HepG2 (cell line): Measurements from ENCODE around the gene IMPACT. TPM values are rescaled to one million over a fixed set of nuclear protein-coding genes. Genes with fewer than 3 reads are reported as not detected.

ENCODE experiments used
- ATAC-seq: fragments of 200-7000 bp; cut with Tn5 transposase; 3 replicates; pipeline ENCODE4 v1.9.1; 2020; ENCODE audit warnings: mild to moderate bottlenecking, moderate library complexity
- BruUV-seq: library from RNA; stranded (reverse); fragments of 400-500 nt; replicated peaks from 2 replicates; lab custom pipeline; 2021; lab: Mats Ljungman, UMichigan
- CTCF ChIA-PET: fragments of 300-600 bp; formaldehyde crosslinking; extraction: SDS; loops from one replicate; lab custom pipeline; 2021; ENCODE audit warnings: low total read pairs, inconsistent platforms, low intra/inter-chr PET ratio; lab: Yijun Ruan, JAX
- POLR2A ChIA-PET: fragments of 350-600 bp; sonication (Branson Sonifier 250); formaldehyde crosslinking; loops from one replicate; lab custom pipeline; 2020; ENCODE audit warnings: antibody characterized with exemption, inconsistent platforms; lab: Yijun Ruan, JAX
- DNase-seq: peaks from one replicate; pipeline ENCODE4 v3.0.0-alpha.2; 2015; ENCODE audit warnings: low spot score
- FAIRE-seq: peaks from 3 replicates; lab custom pipeline; 2011; peaks lifted over from hg19 to GRCh38; lab: Jason Lieb, UNC
- H2AFZ ChIP-seq: one replicate; pipeline ENCODE4 v1.6.1; 2011; ENCODE audit warnings: low read length, inconsistent platforms
- H3K27ac ChIP-seq: fragments of 300-600 bp; 3 replicates; pipeline ENCODE4 v1.8.0; 2011; ENCODE audit warnings: mixed run types, mild to moderate bottlenecking, mixed read lengths, low read length, inconsistent platforms; ENCODE audit not compliant: insufficient read depth; ENCODE audit errors: extremely low read length
- H3K27me3 ChIP-seq, 2 experiments: fragments of 200-600 bp in 1 of 2; 2 replicates in 1 of 2; 3 replicates in 1 of 2; pipeline versions ENCODE4 v1.6.0 to v1.8.0; 2011; ENCODE audit warnings: low read length in 2 of 2, mild to moderate bottlenecking in 2 of 2, moderate library complexity in 2 of 2, inconsistent platforms in 1 of 2; ENCODE audit not compliant: insufficient read depth in 2 of 2, control insufficient read depth in 1 of 2
- H3K36me3 ChIP-seq, 2 experiments: fragments of 200-600 bp in 1 of 2; replicated peaks in 1 of 2; 2 replicates in 1 of 2; 3 replicates in 1 of 2; pipeline versions ENCODE4 v1.5.1 to v1.8.0; 2011; ENCODE audit warnings: low read length in 2 of 2, inconsistent platforms in 1 of 2; ENCODE audit not compliant: insufficient read depth in 2 of 2, control insufficient read depth in 1 of 2
- H3K4me1 ChIP-seq: 2 replicates; pipeline ENCODE4 v1.5.1; 2012; ENCODE audit warnings: low read length, inconsistent platforms; ENCODE audit not compliant: insufficient read depth
- H3K4me2 ChIP-seq: 2 replicates; pipeline ENCODE4 v1.6.0; 2011; ENCODE audit warnings: low read depth, low read length, inconsistent platforms
- H3K4me3 ChIP-seq, 3 experiments: fragments of 200-600 bp in 1 of 3; sonication (generic), shearing (Covaris generic) in 1 of 3; replicated peaks in 1 of 3; 2 replicates each; pipeline ENCODE4 v1.5.1; 2011 to 2016; ENCODE audit warnings: low read length in 3 of 3, inconsistent platforms in 2 of 3, low read depth in 2 of 3, mild to moderate bottlenecking in 2 of 3, control low read depth in 1 of 3, mixed read lengths in 1 of 3; ENCODE audit not compliant: insufficient read depth in 1 of 3
- H3K79me2 ChIP-seq: one replicate; pipeline ENCODE4 v1.6.1; 2011; ENCODE audit warnings: low read length, inconsistent platforms; ENCODE audit not compliant: insufficient read depth
- H3K9ac ChIP-seq: 2 replicates; pipeline ENCODE4 v1.6.0; 2011; ENCODE audit warnings: mild to moderate bottlenecking, low read depth, low read length, inconsistent platforms; ENCODE audit not compliant: insufficient read depth
- H3K9me3 ChIP-seq: 2 replicates; pipeline ENCODE4 v1.5.1; 2012; ENCODE audit warnings: mild to moderate bottlenecking, low read length
- H4K20me1 ChIP-seq: 2 replicates; pipeline ENCODE4 v1.6.0; 2011; ENCODE audit warnings: inconsistent platforms, mild to moderate bottlenecking, low read length, moderate library complexity; ENCODE audit not compliant: insufficient read depth
- AHR ChIP-seq: IDR thresholded peaks from 2 replicates; pipeline ENCODE4 v1.6.1; 2018; ENCODE audit warnings: missing genetic modification reagents, missing compliant biosample characterization
- ATF7-NPFF ChIP-seq: sonication (generic); formaldehyde crosslinking; IDR thresholded peaks from 2 replicates; pipeline ENCODE4 v1.8.1; 2023; ENCODE audit warnings: mild to moderate bottlenecking, low read depth, missing genetic modification reagents, moderate library complexity
- EZH2 ChIP-seq: conservative IDR thresholded peaks from 2 replicates; pipeline ENCODE4 v1.6.1; 2012; ENCODE audit warnings: mild to moderate bottlenecking, low read depth, low read length, moderate library complexity
- HCFC1 ChIP-seq: fragments of 150-350 bp; IDR thresholded peaks from 2 replicates; pipeline ENCODE4 v1.6.1; 2014; ENCODE audit warnings: low read depth, low read length
- JUN ChIP-seq: sonication (generic); formaldehyde crosslinking; IDR thresholded peaks from 2 replicates; pipeline ENCODE4 v1.4.0; 2020; ENCODE audit warnings: mild to moderate bottlenecking, missing genetic modification reagents
- KDM5B ChIP-seq: sonication (generic); formaldehyde crosslinking; IDR thresholded peaks from 2 replicates; pipeline ENCODE4 v1.4.0; 2020; ENCODE audit warnings: missing genetic modification reagents, mild to moderate bottlenecking, borderline replicate concordance
- KLF11 ChIP-seq: IDR thresholded peaks from 2 replicates; pipeline ENCODE4 v1.6.1; 2016; ENCODE audit warnings: missing compliant biosample characterization
- PITX1 ChIP-seq: sonication (generic); formaldehyde crosslinking; IDR thresholded peaks from 2 replicates; pipeline ENCODE4 v1.5.1; 2020; ENCODE audit warnings: mild to moderate bottlenecking, missing genetic modification reagents
- SP5 ChIP-seq: IDR thresholded peaks from 2 replicates; pipeline ENCODE4 v1.6.1; 2016; ENCODE audit warnings: low read depth, borderline replicate concordance
- YY1 ChIP-seq: IDR thresholded peaks from 2 replicates; pipeline ENCODE4 v1.6.1; 2011; ENCODE audit warnings: low read length, low read depth, moderate library complexity, mild to moderate bottlenecking; ENCODE audit not compliant: insufficient read depth, insufficient replicate concordance
- ZFP36 ChIP-seq: fragments of 150-350 bp; IDR thresholded peaks from 2 replicates; pipeline ENCODE4 v1.6.1; 2018; ENCODE audit warnings: borderline replicate concordance, low read length, low read depth; ENCODE audit not compliant: partially characterized antibody
- ZNF790 ChIP-seq: sonication (generic); formaldehyde crosslinking; IDR thresholded peaks from 2 replicates; pipeline ENCODE4 v1.8.0; 2022; ENCODE audit warnings: missing genetic modification reagents, mild to moderate bottlenecking, borderline replicate concordance
- ZZZ3 ChIP-seq: sonication (generic); formaldehyde crosslinking; IDR thresholded peaks from 2 replicates; pipeline ENCODE4 v1.4.0; 2020; ENCODE audit warnings: missing genetic modification reagents, mild to moderate bottlenecking, borderline replicate concordance
- WGBS: methylation state at CpG from one replicate; pipeline ENCODE4 v1.1.6; 2017; ENCODE audit warnings: low lambda C conversion rate; 5-methylcytosine and 5-hydroxymethylcytosine counted together
- in situ Hi-C: cut with HindIII; loops from 2 replicates; pipeline ENCODE4 v1.10.0; 2017; ENCODE audit warnings: low pct_unique_long_range_greater_than_20kb; ENCODE audit not compliant: extremely low pct_ligation_motif_present
- intact Hi-C: fragments of 100-400 bp; cut with micrococcal nuclease; formaldehyde crosslinking; loops from one replicate; pipeline ENCODE4 v1.10.0; 2022; ENCODE audit not compliant: unreplicated experiment
- polyA plus RNA-seq, 8 experiments: library from polyadenylated mRNA; depleted of rRNA in 3 of 8; stranded (reverse) in 7 of 8; unstranded in 1 of 8; fragments of >200 nt; fragmentation: Illumina TruSeq in 4 of 8; extraction: Trizol in 4 of 8; gene quantifications; 2 replicates each; pipeline versions ENCODE4 v1.2.1 to v1.2.3, GENCODE V29; 2011 to 2016; ENCODE audit warnings: low read depth in 4 of 8, missing spikeins in 1 of 8, mixed read lengths in 1 of 8; ENCODE audit not compliant: insufficient read depth in 1 of 8
- total RNA-seq, 5 experiments: library from RNA; depleted of rRNA; stranded (reverse); fragments of >200 nt; fragmentation: Illumina TruSeq; extraction: Trizol; gene quantifications; 2 replicates each; pipeline ENCODE4 v1.2.3, GENCODE V29; 2016; ENCODE audit warnings: low read depth in 1 of 5
- TF ChIP-seq, protein P1 (sequence below): sonication (generic); formaldehyde crosslinking; IDR thresholded peaks from 2 replicates; pipeline ENCODE4 v1.8.0; 2022; ENCODE audit warnings: missing genetic modification reagents, mild to moderate bottlenecking, moderate library complexity, borderline replicate concordance
- TF ChIP-seq, protein P2 (sequence below): sonication (generic); formaldehyde crosslinking; IDR thresholded peaks from 2 replicates; pipeline ENCODE4 v1.8.0; 2023; ENCODE audit warnings: mild to moderate bottlenecking, missing genetic modification reagents

IMPACT gene
- total and polyA plus RNA-seq, 2 of the 13 experiments (the other 11 are each of a cell fraction or from before 2014, with no cell fraction given), result 5.0 to 7.7 TPM

- TF ChIP-seq, protein P1, sequence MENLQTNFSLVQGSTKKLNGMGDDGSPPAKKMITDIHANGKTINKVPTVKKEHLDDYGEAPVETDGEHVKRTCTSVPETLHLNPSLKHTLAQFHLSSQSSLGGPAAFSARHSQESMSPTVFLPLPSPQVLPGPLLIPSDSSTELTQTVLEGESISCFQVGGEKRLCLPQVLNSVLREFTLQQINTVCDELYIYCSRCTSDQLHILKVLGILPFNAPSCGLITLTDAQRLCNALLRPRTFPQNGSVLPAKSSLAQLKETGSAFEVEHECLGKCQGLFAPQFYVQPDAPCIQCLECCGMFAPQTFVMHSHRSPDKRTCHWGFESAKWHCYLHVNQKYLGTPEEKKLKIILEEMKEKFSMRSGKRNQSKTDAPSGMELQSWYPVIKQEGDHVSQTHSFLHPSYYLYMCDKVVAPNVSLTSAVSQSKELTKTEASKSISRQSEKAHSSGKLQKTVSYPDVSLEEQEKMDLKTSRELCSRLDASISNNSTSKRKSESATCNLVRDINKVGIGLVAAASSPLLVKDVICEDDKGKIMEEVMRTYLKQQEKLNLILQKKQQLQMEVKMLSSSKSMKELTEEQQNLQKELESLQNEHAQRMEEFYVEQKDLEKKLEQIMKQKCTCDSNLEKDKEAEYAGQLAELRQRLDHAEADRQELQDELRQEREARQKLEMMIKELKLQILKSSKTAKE (CRISPR knock-in tag), result no peak
- TF ChIP-seq SP5 (no peak), PITX1 (CRISPR knock-in tag) (no peak), KDM5B (CRISPR knock-in tag) (no peak), AHR (CRISPR knock-in tag) (no peak), YY1 (no peak)
- TF ChIP-seq, all 625 proteins: peak for 0
Observed at GRCh38 chr18:24421831-24422230, 4.6 kb upstream of the IMPACT start (continued).

DNA sequence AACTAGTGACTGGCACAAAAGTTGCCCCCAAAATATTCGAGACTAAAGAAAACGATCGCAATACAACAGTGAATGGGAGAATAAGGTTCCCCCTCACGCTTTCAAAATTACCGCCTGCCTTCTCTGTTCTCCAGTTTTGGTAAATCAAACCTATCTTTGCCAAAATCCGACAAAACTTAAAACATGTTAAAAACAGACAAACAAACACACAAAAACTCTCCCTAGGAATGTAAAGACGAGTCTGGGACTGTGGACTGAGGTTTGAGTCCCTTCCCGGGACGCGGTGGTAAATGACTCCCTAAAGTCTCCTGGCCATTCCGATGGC is 435 bp upstream of the IMPACT start:
- Histone ChIP-seq H3K9me3 (peaks cover 8% of the 10 kb centered on the region; the same call in 1 of the 2 replicates), H3K36me3 (no peaks in the 10 kb centered on the region), H4K20me1 (no peaks in the 10 kb centered on the region), H3K9ac (peak overlapping the region; percentile 57; the same call in 1 of the 2 replicates), H2AFZ (no peak overlapping the region)
- in situ Hi-C loops (no loop called here), intact Hi-C loops (no loop called here)
- TF ChIP-seq HCFC1, result no peak
- TF ChIP-seq, protein P2, sequence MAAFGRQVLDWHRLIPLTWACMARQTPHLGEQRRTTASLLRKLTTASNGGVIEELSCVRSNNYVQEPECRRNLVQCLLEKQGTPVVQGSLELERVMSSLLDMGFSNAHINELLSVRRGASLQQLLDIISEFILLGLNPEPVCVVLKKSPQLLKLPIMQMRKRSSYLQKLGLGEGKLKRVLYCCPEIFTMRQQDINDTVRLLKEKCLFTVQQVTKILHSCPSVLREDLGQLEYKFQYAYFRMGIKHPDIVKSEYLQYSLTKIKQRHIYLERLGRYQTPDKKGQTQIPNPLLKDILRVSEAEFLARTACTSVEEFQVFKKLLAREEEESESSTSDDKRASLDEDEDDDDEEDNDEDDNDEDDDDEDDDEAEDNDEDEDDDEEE, result no peak
- TF ChIP-seq KLF11, result no peak
- TF ChIP-seq EZH2, result peak; percentile 74; the same call in 1 of the 2 replicates
- 0 out of 2 replicates have a peak, but pooled peaks have one; percentile 48 for TF ChIP-seq ZNF790
- no peak for TF ChIP-seq JUN (CRISPR knock-in tag)
- TF ChIP-seq ATF7-NPFF (CRISPR knock-in tag), result no peak
- TF ChIP-seq ZFP36, result no peak
- TF ChIP-seq ZZZ3 (CRISPR knock-in tag), result no peak
- TF ChIP-seq, all 625 proteins: peak for 2
- peak overlapping the region; percentile 45 to 64 (median 61); a peak in 5 of 6 replicates for H3K4me3 ChIP-seq
- peaks cover 10% of the 10 kb centered on the region; the same call in 1 of the 2 replicates for H3K4me1 ChIP-seq
- FAIRE-seq, result no peak
- peak overlapping the region; percentile 67 for H3K4me2 ChIP-seq
- H3K79me2 ChIP-seq, result no peaks in the 10 kb centered on the region
- no peak overlapping the region for H3K27ac ChIP-seq
- BruUV-seq, result no TSS peak
- WGBS, result 61% methylated on average over 10 of the region's 11 CpGs
- CTCF ChIA-PET, result no interaction called here
- no peak for DNase-seq
- ATAC-seq, result no peak
- no peaks in the 10 kb centered on the region; a peak in 1 of 5 replicates for H3K27me3 ChIP-seq
- POLR2A ChIA-PET, result interaction anchor here (0.6 kb wide), 1 partner anchor 116 kb away, joined by 3 read pairs; no protein-coding TSS in a partner anchor
